HCEC 1CT (cell line): ENCODE results near the gene KCNE2.
"Not testable (repeated sequence)": the region's sequence is repeated elsewhere in the genome, so short reads cannot be mapped to it uniquely, and the experiment has no call there.

ENCODE experiments used
- DNase-seq: peaks from one replicate; pipeline ENCODE4 v3.0.0-alpha.2; 2017

The KCNE2 gene

DNA sequence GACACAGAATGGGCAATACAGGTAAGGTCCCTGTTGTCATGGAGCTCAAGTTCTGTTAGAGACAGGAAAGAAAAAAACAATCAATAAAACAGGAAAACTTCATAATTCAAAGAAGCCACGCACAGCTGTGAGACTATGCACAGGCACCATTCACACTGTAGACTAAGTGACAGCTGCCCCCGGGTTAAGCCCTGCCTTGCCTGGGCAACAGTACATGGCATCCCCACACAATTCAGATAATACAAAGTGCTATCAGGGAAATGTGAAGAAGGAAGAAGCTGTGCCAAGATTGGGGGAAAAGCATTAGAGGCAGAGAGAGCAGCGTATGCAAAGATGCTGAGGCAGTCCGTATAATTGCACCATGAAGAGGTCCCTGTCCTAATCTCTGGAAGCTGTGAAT is 9.0 kb upstream of the KCNE2 start:
- no peak for DNase-seq

DNA sequence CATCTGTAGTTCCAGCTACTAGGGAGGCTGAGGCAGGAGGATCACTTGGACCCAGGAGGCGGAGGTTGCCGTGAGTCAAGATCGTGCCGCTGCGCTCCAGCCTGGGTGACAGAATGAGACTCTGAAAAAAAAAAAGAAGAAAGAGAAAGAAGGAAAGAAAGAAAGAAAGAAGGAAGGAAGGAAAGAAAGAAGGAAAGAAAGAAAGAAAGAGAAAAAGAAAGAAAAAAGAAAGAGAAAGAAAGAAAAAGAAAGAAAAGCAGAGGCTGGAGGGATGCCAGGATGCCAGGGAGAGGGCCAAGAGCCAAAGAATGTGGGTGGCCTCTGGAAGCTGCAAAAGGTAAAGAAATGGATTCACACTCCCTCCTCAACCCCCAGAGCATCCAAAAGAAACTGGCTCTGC is 8.2 kb upstream of the KCNE2 start:
- DNase-seq, result no peak

DNA sequence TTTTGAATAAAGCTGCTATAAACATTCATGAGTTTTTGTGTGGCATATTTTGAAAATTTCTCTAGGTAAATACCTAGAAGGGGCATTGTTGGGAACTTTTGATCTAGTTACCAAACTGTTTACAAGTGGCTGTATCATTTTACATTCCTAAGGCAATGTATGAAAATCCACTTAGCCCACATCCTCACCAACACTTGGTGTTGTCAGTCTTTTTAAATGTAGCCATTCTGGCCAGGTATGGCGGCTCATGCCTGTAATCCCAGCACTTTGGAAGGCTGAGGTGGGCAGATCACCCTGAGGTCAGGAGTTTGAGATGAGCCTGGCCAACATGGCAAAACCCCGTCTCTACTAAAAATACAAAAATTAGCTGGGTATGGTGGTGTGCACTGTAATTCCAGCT is 5.9 kb upstream of the KCNE2 start:
- DNase-seq, result no peak

DNA sequence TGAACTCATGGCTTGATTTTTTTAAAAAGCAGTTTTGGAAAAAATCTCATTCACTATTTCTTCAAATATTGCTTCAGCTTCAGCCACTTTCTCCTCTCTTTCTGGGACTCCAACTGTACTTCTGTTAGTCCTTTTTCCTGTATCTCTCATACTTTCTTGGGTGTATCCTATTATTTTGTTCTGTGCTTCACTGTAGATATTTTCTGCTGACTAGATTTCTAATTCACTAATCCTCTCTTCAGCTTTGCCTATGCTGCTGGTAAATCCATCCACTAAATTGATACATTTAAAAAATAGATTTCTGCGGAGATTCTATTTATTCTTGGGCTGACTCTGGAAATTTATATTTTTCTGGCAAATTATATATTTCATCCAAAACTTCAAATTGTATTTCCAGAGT is 4.9 kb upstream of the KCNE2 start:
- DNase-seq, result no peak

DNA sequence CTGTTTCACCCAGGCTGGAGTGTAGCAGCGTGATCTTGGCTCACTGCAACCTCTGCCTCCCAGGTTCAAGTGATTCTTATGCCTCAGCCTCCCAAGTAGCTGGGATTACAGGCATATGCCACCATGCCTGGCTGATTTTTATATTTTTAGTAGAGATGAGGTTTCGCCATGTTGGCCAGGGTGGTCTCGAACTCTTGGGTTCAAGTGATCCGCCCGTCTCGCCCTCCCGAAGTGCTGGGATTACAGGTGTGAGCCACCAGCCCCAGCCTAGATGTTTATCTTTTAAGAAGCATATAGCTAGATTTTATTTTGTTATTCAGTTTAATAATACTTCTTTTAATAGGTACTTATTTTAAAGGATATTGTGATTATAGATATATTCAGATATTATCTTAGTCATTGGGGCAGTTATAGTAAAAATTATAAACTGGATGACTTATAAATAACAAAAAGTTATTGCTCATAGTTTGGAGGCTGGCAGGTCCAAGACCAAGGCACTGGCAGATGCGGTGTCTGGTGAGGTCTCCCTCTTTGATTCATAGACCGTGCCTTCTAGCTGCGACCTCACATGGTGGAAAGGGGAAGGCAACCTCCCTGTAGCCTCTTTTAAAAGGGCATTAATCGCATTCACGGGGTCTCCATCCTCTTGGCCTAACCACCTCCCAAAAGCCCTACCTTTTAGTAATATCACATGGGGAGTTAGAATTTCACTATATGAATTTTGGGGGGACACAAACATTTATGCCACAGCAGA is 3.1 kb upstream of the KCNE2 start:
- no peak for DNase-seq

DNA sequence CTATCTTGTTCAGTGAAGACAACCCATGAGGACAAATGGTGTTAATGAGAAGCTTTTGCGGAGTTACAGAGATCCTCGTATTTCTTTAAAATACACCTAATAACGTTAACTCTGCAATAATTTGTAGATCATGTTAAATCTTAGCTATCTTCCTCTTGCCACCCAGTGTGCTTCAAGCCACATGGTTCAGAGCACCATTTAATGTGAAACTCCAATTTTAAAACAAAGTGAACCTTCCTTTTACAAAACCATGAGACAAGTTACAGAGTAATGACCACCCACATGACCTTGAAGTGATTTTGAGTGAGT is 1.7 kb upstream of the KCNE2 start:
- DNase-seq, result no peak

DNA sequence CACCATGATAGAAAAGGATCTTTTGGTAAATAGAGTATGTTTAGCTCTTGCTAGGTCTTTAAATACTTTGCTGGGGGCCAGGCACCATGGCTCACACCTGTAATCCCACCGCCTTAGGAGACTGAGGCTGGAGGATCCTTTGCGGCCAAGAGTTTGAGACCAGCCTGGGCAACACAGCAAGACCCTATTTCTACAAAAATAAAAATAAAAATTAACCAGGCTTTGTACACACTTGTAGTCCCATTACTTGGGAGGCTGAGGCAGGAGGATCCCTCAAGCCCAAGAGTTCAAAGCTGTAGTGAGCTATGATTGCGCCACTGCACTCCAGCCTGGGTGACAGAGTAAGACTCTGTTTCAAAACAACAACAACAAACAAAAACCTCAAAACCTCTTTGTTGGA is 1.1 kb upstream of the KCNE2 start:
- DNase-seq, result no peak

DNA sequence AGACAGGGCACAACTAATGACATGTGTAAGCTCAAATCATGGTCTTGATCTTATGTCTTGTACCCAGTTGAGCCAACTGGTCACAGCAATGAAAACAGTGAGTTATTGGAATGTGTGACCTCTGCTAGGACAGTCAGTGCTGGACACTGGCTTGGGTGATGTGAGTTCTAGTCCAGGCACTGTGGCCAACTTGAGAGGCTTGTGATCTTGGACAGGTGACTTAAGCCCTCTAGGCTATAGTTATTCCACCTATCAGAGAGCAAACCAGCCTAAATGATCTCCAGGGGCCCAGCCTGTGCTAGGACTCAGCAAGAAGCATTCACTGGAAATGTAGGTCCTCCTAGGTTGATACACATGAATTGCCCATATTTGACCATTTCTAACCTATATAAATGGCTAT is 1.1 kb downstream of the KCNE2 start:
- no peak for DNase-seq

DNA sequence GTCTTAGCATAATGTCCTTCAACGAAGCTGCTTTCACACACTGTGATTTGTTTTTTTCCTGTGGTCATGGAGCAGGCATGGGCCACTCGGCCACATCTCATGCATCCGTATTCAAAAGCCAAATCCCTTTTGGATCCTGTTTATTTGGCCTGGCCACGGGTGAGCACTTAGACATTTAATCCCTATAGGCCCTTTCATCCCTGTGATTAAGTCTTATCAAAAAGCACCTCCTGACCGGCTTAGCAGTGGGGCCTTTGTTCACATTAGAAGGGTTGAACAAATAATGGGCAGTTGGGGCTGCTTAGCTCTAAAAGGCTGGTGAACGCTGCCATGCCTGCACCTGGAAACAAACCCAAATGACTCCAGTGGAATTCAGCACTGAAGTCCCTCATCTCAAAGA is 2.0 kb downstream of the KCNE2 start:
- no peak for DNase-seq

DNA sequence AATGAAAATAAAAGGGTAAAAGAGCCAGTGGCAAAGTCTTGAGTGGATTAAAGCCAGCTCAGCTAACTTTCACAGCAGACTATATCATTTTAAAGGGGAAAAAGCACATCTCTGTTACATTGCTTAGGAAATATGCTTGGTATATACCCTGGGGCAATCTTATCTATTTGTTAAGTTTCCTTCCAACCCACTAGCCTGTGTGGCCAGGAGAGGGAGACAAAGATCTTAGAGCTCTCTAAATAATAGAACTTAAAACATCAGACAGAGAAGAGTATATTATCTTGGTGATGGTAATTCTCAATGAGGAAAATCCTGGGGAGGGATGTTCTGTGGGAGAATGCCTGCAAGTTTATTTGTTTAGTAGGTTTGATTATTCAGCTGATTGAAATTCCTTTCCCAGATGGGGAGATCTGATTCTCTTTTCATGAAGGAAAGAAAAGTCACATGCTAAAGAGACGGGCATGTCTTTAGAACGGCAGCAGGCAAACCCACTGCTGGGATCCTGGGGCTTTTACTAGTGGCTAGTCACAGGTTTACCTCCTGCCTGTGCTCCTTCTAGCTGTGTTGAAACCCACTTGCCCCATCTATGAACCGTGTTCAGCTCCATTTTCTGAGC is 3.6 kb downstream of the KCNE2 start:
- DNase-seq, result peak; percentile 40

DNA sequence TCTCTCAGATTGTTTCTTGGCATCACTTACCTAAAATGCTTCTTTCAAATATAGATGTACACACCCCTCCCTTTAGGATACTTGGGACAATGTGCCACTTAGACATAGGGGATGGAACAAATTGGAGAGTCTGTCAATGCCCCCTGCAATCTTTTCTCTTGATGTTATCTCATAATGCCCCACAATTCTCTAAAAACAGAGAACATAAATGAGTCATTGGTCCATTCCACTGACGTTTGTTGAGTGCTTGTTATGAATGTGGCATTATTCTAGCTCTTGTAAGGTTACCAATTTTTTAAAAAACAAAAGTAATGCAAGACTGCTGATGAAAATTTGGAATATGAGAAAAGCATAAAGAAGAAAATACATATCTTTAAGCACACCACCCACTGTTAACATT is 5.9 kb downstream of the KCNE2 start:
- no peak for DNase-seq

DNA sequence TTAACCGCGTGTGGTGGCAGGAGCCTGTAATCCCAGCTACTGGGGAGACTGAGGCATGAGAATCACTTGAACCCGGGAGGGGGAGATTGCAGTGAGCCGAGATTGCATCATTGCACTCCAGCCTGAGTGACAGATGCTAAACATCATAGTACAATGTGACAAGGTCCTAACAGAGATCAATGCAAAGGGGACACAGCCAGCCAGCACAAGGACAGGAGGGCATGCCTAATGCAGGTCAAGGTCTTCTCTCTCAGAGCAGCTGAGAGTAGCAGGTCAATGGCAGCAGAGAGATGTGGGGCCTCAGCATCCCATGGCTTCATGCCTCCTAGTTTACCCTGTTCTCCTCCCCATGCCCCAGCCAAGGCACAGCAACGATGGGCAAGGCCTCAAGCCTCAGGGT is 8.5 kb downstream of the KCNE2 start:
- no peak for DNase-seq

DNA sequence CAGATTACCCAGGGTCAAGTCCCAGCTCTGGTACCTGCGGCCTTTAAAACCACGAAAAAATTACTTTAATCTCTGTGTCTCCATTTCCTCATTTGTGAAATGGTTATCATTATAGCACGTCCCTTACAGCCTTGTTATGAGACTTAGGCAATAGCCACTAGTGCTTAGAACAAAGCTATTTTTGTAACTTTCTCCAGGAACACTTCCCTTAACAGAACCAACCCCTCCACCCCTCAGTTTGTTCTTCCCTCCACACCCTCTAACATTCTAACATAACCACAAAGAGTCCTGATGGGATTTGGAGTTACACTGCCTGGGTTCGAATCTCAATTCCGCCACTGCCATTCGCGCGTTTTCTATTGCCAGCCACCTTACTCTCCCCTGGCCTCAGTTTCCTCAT is 10.7 kb downstream of the KCNE2 start:
- not testable (repeated sequence) for DNase-seq

DNA sequence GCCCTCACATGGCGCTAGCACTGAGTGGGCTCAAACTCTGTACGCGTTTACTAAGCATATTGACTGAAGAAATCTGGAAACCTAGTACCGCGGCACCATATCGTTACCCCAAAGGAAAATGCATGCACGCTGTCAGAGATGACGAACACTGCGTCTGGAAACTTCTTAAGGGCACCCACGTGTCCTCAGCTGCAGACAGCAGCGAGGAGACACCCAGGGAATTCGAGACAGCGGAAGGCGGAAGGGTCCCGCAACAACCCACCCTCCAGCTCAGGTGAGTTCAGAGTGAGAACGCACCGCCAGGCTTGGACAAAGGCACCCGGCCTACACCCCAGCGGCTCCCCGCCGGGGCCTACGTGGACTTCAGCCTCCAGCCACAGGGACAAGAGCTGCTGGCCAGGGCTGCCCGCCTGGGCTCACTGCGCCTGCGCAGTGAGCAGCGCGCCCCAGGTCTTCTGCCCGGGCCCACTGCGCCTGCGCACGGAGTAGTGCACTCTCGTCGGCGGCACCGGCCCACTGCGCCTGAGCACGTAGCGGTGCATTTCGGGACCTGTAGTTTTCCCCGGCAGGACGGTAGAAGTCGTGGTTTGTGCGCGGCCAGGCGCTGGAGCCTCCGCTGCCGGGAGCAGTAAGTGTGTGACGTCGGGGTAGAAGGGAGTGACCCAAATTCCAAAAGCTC is 11.3 kb downstream of the KCNE2 start, which contains the start of gene SMIM11:
TSS of gene SMIM11 (plus strand) at position 568 of the 679 bp plus-strand sequence. CDS start 3,998 bp downstream, outside the sequence.
- DNase-seq, result not testable (repeated sequence)

DNA sequence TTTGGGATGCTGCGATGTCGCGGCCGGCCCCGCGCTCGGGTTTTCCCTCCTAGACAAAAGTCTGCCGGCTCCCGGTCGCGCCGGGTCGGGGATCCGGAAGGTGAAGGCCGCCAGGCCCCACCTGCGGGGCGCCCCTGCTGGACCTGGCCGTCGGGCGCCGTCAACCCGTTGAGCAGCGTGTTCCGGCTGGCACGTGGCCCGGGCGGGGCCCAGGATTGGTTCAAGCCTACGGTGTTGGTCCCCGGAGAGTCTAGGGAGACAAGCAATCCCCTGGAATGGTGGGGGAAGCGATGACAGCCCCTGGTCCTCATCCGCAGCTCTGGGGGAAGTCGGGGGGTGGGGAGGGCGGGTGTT is 11.8 kb downstream of the KCNE2 start:
- DNase-seq, result not testable (repeated sequence)

DNA sequence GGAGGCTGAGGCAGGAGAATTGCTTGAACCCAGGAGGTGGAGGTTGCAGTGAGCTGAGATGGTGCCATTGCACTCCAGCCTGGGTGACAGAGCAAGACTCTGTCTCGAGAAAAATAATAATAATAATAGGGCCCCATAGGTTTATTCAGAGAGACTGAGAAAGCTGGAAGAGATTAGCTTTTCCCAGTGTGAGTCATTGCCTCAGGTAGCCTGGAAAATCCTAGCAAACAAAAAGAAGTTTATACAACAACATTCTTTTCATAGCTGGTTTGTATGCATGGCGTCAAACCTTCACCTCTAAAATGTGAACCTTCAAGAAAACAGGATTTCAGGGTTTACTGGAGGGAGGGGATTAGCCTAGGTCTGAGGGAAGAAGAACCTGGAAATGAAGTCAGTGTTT is 19.3 kb downstream of the KCNE2 start:
- DNase-seq, result not testable (repeated sequence)

DNA sequence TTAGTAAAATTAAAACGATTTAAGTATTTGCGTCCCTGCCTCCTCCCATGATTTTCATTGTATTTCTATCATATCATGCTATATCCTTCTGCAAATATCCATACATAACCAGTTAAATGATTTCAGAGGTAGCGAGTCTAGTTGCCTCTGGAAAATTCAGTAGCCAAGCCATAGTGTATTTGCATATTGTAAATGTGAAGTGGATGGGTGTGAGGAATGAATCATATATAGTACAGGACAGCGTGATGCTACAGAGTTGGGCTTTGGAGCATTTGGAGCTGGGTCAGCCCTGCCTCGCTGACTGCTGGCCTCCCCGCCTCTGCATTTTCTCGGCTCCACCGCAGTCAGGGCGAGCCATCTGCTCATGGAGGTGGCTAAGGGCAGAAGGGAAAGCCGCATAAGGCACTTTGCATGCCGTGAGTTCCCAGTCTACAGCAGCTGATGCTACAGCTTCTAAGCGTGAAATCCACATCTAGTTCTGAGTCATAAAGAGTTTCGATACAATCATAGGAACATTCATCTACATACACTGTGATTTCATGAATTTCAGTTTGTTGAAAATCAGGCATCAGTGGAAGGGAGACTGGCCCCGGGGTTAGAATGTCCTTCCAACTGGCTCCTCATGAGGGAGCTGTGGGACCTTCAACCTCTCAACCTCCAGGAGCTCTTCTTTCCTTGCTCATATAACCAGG is 20.1 kb downstream of the KCNE2 start:
- DNase-seq, result not testable (repeated sequence)

DNA sequence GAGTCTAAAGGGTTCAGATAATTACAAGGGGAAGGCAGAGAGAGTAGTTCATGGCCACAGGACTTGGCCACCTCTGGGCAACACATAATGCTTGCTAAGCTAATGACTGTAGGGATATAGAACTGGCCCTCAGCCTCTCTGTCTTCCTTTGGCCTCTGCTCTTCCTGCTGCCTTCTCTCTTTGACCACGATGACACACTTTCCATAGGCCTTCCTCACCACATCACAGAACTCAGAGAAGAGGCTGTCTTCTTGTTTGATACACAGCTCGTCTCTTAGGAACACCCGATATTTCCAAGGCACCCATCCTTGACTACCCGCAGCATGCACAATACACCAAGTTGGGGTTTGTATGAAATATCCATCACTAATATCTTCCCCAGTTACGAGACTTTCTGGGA is 36.7 kb downstream of the KCNE2 start:
- not testable (repeated sequence) for DNase-seq

DNA sequence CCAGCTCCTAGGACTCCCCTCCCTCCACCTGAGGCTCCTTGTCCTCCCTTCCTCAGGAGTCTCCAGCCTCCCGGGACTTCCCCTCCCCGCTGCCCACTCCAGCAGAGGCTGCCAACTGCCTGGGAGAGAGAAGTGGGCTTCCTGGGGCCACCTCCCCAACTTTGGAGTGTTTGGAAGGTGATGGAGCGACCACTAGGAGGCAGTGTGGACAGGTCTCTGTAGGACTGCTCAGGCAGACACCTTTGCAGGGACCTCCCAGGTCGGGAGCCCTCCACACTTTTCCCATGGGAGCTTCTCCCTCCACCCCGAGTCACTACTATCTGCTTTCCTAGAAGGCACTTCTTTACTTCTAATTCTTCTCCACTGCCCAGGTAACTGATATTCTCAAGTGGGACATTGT is 40.9 kb downstream of the KCNE2 start:
- DNase-seq, result not testable (repeated sequence)

DNA sequence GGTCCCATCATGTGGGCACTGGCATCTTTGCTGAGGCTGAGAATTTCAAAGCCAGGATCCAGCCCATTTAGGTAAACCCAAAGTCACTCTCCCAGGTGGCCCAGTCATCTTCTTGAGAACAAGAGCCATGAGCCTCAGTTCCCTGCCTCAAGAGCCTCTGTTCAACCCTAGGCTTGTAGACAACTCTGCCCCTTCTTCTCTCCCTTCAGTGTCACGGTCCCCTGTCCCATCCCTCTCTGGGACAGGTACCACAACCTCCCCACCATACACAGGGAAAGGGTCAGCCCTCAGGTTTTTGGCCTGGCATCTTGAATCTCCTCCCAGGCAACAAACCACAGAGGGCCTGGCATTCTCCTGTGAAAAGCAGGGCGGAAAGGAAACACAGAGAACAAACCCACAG is 41.9 kb downstream of the KCNE2 start:
- not testable (repeated sequence) for DNase-seq

DNA sequence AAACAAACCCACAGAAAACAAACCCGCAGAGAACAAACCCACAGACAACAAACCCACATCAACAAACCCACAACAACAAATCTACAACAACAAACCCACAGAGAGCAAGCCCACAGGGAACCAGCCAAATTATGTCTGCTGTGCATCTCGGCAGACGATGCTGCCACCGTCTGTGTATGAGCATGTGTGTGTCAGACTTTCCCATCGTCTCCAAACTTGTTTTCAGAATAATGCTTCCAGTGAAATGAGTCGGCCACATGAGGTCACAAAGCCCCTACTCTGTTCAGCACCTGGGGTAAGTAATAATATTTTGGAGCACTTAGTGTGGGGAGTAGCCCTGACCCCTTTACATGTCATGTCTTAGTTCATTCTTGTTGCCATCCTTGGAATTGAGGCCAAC is 42.3 kb downstream of the KCNE2 start:
- DNase-seq, result not testable (repeated sequence)

DNA sequence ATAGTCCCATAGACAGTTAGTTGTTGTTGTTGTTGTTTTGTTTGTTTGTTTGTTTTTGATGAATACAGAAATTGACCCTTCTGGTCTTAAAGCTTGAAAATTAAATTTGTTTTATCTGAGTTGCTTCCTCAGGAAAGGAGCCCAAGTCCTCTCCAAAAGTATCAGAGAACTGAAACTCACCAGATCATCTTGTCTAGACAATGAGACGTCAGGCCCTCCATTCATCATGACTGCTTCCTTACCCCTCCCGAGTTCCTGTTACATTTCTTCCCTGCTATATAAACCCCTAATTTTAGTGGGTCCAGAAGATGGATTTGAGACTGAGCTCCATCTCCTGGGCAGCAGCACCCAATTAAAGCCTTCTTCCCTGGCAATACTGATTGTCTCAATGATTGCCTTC is 42.9 kb downstream of the KCNE2 start:
- not testable (repeated sequence) for DNase-seq

DNA sequence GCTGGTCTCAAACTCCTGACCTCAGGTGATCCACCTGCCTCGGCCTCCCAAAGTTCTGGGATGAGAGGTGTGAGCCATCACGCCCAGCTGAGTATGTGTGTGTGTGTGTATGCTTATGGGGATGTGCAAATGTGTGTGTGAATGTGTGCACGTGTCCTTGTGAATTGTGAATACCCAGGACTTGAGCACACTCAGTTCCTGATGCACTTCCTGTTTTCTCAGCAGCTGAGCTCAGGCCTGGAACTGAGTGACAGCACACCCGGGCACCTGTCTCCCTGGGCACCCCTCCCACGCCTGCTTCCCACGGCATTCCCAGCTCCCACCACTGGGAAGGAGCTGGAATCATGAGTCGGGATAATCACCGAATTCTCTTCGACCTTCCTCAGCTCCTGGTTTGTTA is 43.5 kb downstream of the KCNE2 start:
- DNase-seq, result not testable (repeated sequence)
